Osteocyte (in vitro differentiated cells): ENCODE results near the gene CPNE7. TPM values are rescaled to one million over a fixed set of nuclear protein-coding genes. Genes with fewer than 3 reads are reported as not detected.

Experiments
- DNase-seq: peaks from one replicate; pipeline ENCODE4 v3.0.0; 2021; ENCODE audit warnings: mixed read lengths; ENCODE audit not compliant: unreplicated experiment; ENCODE audit errors: extremely low spot score
- H3K27ac Mint-ChIP-seq: one replicate; pipeline ENCODE4 v1.8.0; 2021; ENCODE audit warnings: mild to moderate bottlenecking, mixed read lengths; ENCODE audit not compliant: unreplicated experiment
- H3K27me3 Mint-ChIP-seq: one replicate; pipeline ENCODE4 v1.8.0; 2021; ENCODE audit warnings: mixed read lengths; ENCODE audit not compliant: unreplicated experiment
- H3K36me3 Mint-ChIP-seq: one replicate; pipeline ENCODE4 v1.8.0; 2021; ENCODE audit warnings: mixed read lengths; ENCODE audit not compliant: unreplicated experiment
- H3K4me1 Mint-ChIP-seq: one replicate; pipeline ENCODE4 v1.8.0; 2021; ENCODE audit warnings: mixed read lengths; ENCODE audit not compliant: unreplicated experiment
- H3K4me3 Mint-ChIP-seq: one replicate; pipeline ENCODE4 v1.8.0; 2021; ENCODE audit warnings: mild to moderate bottlenecking, moderate library complexity, mixed read lengths; ENCODE audit not compliant: unreplicated experiment
- H3K9me3 Mint-ChIP-seq: one replicate; pipeline ENCODE4 v1.8.0; 2021; ENCODE audit warnings: mixed read lengths; ENCODE audit not compliant: unreplicated experiment
- total RNA-seq: library from RNA; stranded (reverse); gene quantifications from 2 replicates; pipeline ENCODE4 v1.2.1, GENCODE V29; 2021
- TF ChIP-seq, protein P1 (sequence below): fragments of 200-600 bp; sonication (generic); IDR thresholded peaks from 2 replicates; pipeline ENCODE4 v1.5.0; 2021; ENCODE audit warnings: antibody characterized with exemption, mild to moderate bottlenecking, moderate library complexity

The CPNE7 gene
- total RNA-seq, 1 donor from 2014 or later: 19.7 TPM

DNA sequence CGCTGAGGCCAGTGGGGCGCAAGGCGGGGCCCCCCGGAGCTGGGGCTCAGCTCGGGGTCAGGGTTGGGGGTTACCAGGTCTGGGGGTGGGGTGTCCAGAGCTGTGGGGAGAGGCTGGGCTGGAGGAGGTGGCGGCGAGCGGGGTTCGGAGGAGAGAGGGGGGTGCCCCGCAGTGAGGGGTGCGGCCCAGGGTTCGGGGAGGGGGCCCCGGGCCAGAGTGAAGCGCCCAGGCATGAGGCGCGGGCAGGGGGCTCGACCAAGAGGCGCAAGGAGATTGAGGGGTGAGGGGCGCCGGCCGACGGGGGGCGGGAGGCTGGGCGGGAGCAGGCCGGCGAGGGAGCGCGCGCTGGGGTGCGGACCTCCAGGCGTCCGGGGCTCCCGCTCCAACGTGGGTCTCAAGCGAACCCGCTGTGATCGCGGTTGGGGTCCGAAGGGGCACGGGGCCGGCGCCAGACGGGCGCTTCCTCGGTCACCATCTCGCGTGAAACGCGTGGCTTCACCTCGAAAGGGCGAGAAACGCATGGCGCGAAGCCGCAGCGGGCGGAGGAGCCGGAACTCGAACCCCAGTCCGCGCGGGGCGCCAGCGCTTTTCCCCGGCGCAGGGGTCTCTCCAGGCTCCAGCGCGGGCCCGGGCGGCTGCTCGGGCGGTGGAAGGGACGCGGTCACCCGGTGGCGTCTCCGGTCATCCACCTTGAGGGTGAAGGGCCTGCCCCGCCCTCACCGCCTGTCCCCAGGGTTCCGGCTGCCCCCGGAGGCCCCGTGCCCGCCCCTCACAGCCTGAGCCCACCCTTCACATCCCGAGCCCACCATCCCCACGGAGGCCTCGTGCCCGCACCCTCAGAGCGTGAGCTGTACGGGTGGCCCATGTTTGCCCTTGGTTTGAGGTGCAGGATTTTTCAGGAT lies 846 bp downstream of the CPNE7 start:
- Mint-ChIP-seq H3K4me1 (peaks cover 16% of the 10 kb centered on the region), H3K4me3 (no peak overlapping the region), H3K36me3 (no peaks in the 10 kb centered on the region), H3K27me3 (no peaks in the 10 kb centered on the region), H3K9me3 (no peaks in the 10 kb centered on the region), H3K27ac (no peak overlapping the region)
- TF ChIP-seq, protein P1, sequence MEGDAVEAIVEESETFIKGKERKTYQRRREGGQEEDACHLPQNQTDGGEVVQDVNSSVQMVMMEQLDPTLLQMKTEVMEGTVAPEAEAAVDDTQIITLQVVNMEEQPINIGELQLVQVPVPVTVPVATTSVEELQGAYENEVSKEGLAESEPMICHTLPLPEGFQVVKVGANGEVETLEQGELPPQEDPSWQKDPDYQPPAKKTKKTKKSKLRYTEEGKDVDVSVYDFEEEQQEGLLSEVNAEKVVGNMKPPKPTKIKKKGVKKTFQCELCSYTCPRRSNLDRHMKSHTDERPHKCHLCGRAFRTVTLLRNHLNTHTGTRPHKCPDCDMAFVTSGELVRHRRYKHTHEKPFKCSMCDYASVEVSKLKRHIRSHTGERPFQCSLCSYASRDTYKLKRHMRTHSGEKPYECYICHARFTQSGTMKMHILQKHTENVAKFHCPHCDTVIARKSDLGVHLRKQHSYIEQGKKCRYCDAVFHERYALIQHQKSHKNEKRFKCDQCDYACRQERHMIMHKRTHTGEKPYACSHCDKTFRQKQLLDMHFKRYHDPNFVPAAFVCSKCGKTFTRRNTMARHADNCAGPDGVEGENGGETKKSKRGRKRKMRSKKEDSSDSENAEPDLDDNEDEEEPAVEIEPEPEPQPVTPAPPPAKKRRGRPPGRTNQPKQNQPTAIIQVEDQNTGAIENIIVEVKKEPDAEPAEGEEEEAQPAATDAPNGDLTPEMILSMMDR: no peak
- DNase-seq: no peak

DNA sequence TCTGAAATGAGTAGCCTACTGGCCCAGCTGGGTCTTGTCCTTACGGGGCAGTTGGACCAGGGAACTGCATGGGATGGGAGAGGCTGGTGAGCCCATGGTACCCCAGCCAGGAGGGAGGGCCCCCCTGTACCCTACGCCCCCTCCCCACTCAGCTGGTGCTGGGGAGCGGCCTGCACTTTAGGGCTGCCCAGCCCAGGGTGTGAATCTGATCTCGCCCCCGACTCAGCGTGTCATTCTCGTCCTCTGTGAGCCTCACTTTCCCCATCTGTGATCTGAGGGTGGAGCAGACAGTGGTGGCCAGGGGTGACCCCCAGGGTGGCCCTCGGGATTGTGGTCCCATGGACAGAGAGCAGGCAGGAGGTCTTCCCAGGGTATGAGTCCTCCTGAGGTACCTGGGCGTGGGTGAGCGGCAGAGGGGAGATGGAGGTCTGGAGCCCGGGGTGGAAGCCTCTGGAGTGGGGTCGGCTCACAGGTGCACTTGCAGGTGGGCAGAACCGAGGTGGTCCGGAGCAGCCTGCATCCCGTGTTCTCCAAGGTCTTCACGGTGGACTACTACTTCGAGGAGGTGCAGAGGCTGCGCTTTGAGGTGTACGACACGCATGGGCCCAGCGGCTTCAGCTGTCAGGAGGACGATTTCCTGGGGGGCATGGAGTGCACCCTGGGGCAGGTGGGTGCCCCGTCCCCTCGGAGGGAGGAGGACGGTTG lies 1.6 kb downstream of the CPNE7 start:
- no peak for DNase-seq
- Mint-ChIP-seq H3K4me3 (peak overlapping the region; percentile 58), H3K9me3 (no peaks in the 10 kb centered on the region), H3K36me3 (no peaks in the 10 kb centered on the region), H3K4me1 (peaks cover 16% of the 10 kb centered on the region), H3K27ac (no peak overlapping the region), H3K27me3 (no peaks in the 10 kb centered on the region)
- TF ChIP-seq, protein P1: no peak

GRCh38 chr16:89579351-89579750 lies 3.8 kb downstream of the CPNE7 start:
- H3K4me3 Mint-ChIP-seq: no peak overlapping the region
- TF ChIP-seq, protein P1: no peak
- peaks cover 4% of the 10 kb centered on the region for H3K4me1 Mint-ChIP-seq

GRCh38 chr16:89581045-89581695 lies 5.6 kb downstream of the CPNE7 start:
- no peaks in the 10 kb centered on the region for H3K36me3 Mint-ChIP-seq
- TF ChIP-seq, protein P1: no peak
- H3K27ac Mint-ChIP-seq: no peak overlapping the region
- H3K9me3 Mint-ChIP-seq: no peaks in the 10 kb centered on the region
- H3K4me1 Mint-ChIP-seq: peaks cover 2% of the 10 kb centered on the region
- DNase-seq: peak; percentile 94
- no peak overlapping the region for H3K4me3 Mint-ChIP-seq
- H3K27me3 Mint-ChIP-seq: no peaks in the 10 kb centered on the region

More at GRCh38 chr16:89579351-89579750, 3.8 kb downstream of the CPNE7 start:
- no peaks in the 10 kb centered on the region for H3K27me3 Mint-ChIP-seq
- H3K36me3 Mint-ChIP-seq: no peaks in the 10 kb centered on the region
- no peak overlapping the region for H3K27ac Mint-ChIP-seq
- no peak for DNase-seq
- no peaks in the 10 kb centered on the region for H3K9me3 Mint-ChIP-seq
